ENCODE data around the gene TPST1.

DNA sequence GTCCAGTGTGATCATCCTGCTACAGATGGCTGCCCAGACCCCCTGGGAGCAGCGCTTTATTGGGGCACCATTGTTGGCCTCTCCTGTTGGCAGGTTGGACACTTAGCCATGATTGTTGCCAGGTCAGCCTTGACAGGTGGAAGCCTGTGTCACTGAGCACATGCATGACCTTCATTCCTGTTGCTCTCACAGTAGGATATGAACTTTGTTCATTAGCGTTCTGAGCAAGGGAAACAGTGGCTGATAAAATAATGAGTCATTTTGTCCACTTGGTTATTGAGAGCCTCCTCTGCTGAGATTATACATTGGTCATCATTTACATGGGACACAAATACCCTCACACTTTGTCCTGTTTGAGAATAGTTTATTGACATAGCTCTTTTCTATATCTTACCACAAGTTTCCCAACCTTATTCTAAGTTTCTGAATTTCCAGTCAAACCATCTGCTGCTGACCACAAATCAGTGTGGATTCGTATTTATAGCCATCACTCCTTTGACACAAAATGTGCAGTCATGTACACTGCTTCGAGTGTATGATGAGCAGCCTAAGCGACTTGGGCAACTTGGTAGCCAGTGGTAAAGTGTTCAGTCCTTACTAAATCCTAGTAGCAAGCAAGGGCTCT is 102.6 kb downstream of the TPST1 start:
- TF ChIP-seq SUZ12 (IDR thresholded peaks at IDR 0.05; ENCODE audit: extremely low read depth, insufficient read depth, insufficient read length), result no peak
- TF ChIP-seq ZNF274 (IDR thresholded peaks at IDR 0.05; ENCODE audit: low read depth, low read length), result no peak
